GM12878 (cell line): ENCODE results near the gene ADAMTSL1. TPM values are rescaled to one million over a fixed set of nuclear protein-coding genes. Genes with fewer than 3 reads are reported as not detected.

Experiments used
- ATAC-seq: fragments of 200-7000 bp; cut with Tn5 transposase; 3 replicates; pipeline ENCODE4 v1.9.1; 2020; ENCODE audit warnings: mild to moderate bottlenecking, moderate library complexity
- BruUV-seq: library from RNA; stranded (reverse); fragments of 400-500 nt; replicated peaks from 2 replicates; lab custom pipeline; 2021; lab: Mats Ljungman, UMichigan
- CTCF ChIA-PET: fragments of 300-600 bp; sonication (Branson Sonifier 250); formaldehyde crosslinking; extraction: SDS; loops from one replicate; lab custom pipeline; 2021; ENCODE audit warnings: inconsistent platforms; lab: Yijun Ruan, JAX
- POLR2A ChIA-PET: fragments of 350-600 bp; formaldehyde crosslinking; extraction: SDS; loops from one replicate; lab custom pipeline; 2021; ENCODE audit warnings: inconsistent platforms; lab: Charles Lee
- RAD21 ChIA-PET: fragments of 300-600 bp; sonication (Branson Sonifier 250); formaldehyde crosslinking; loops from one replicate; lab custom pipeline; 2023; ENCODE audit warnings: antibody characterized with exemption; ENCODE audit not compliant: unreplicated experiment; lab: Charles Lee
- SMC1A ChIA-PET: fragments of 300-600 bp; sonication (Branson Sonifier 250); formaldehyde crosslinking; loops from one replicate; lab custom pipeline; 2023; ENCODE audit not compliant: unreplicated experiment, uncharacterized antibody; lab: Charles Lee
- DNase-seq: peaks from one replicate; pipeline ENCODE4 v3.0.0-alpha.2; 2011; ENCODE audit warnings: low read depth, low spot score
- FAIRE-seq: peaks from 3 replicates; lab custom pipeline; 2011; peaks lifted over from hg19 to GRCh38; lab: Jason Lieb, UNC
- H2AFZ ChIP-seq: 2 replicates; pipeline ENCODE4 v1.6.0; 2011; ENCODE audit warnings: low read depth, low read length, control low read depth; ENCODE audit not compliant: control insufficient read depth
- H3K27ac ChIP-seq: 2 replicates; pipeline ENCODE4 v1.5.1; 2011; ENCODE audit warnings: control low read depth; ENCODE audit not compliant: control insufficient read depth, insufficient read depth
- H3K27me3 ChIP-seq, 2 experiments: replicated peaks in 1 of 2; 2 replicates each; pipeline versions ENCODE4 v1.6.0 to v1.6.1; 2011; ENCODE audit warnings: low read length in 1 of 2; ENCODE audit not compliant: control insufficient read depth in 2 of 2, insufficient read depth in 2 of 2
- H3K36me3 ChIP-seq, 2 experiments: 2 replicates each; pipeline ENCODE4 v1.5.1; 2011; ENCODE audit warnings: low read length in 1 of 2; ENCODE audit not compliant: control insufficient read depth in 2 of 2, insufficient read depth in 2 of 2
- H3K4me1 ChIP-seq: 2 replicates; pipeline ENCODE4 v1.6.1; 2011; ENCODE audit warnings: mild to moderate bottlenecking, low read length, moderate library complexity, mixed read lengths; ENCODE audit not compliant: control insufficient read depth, insufficient read depth
- H3K4me2 ChIP-seq: 2 replicates; pipeline ENCODE4 v1.6.0; 2011; ENCODE audit warnings: control low read depth; ENCODE audit not compliant: control insufficient read depth, insufficient read depth
- H3K4me3 ChIP-seq: fragments of 200-600 bp; sonication (generic); 2 replicates; pipeline ENCODE4 v1.5.1; 2016
- H3K79me2 ChIP-seq: 2 replicates; pipeline ENCODE4 v1.6.0; 2011; ENCODE audit warnings: low read length; ENCODE audit not compliant: control insufficient read depth, insufficient read depth
- H3K9ac ChIP-seq: 2 replicates; pipeline ENCODE4 v1.8.0; 2011; ENCODE audit warnings: low read length, control low read depth, mixed read lengths; ENCODE audit not compliant: control insufficient read depth, insufficient read depth
- H3K9me3 ChIP-seq: replicated peaks from 3 replicates; pipeline ENCODE4 v1.5.1; 2011; ENCODE audit warnings: mild to moderate bottlenecking, low read length; ENCODE audit not compliant: control insufficient read depth, insufficient read depth
- H4K20me1 ChIP-seq: 2 replicates; pipeline ENCODE4 v1.6.0; 2011; ENCODE audit not compliant: control insufficient read depth, insufficient read depth
- ASH2L ChIP-seq: fragments of 300-600, 200-600 bp; sonication (generic); IDR thresholded peaks from 2 replicates; pipeline ENCODE4 v1.6.1; 2017; ENCODE audit warnings: low read depth, mild to moderate bottlenecking, borderline replicate concordance
- BHLHE40 ChIP-seq, 2 experiments: fragments of 450-650 bp in 1 of 2; IDR thresholded peaks; 2 replicates each; pipeline ENCODE4 v1.6.1; 2011 to 2017; ENCODE audit warnings: low read depth in 2 of 2, borderline replicate concordance in 1 of 2, improper control_type of control experiment in 1 of 2, low read length in 1 of 2, mild to moderate bottlenecking in 1 of 2
- CBX3 ChIP-seq: fragments of 200-600 bp; sonication (generic); IDR thresholded peaks from 2 replicates; pipeline ENCODE4 v1.6.1; 2016; ENCODE audit warnings: low read depth, borderline replicate concordance
- CREB1 ChIP-seq: IDR thresholded peaks from 2 replicates; pipeline ENCODE4 v1.6.1; 2012; ENCODE audit warnings: low read depth, mild to moderate bottlenecking, inconsistent platforms
- EED ChIP-seq: sonication (generic); IDR thresholded peaks from 2 replicates; pipeline ENCODE4 v1.6.1; 2016; ENCODE audit warnings: antibody characterized with exemption, low read depth
- FOXK2 ChIP-seq: fragments of 450-650 bp; IDR thresholded peaks from 2 replicates; pipeline ENCODE4 v1.6.1; 2017; ENCODE audit warnings: mild to moderate bottlenecking, moderate library complexity
- FOXM1 ChIP-seq: IDR thresholded peaks from 2 replicates; pipeline ENCODE4 v1.6.1; 2012; ENCODE audit warnings: low read depth, mild to moderate bottlenecking, inconsistent platforms, low read length, moderate library complexity
- NFIC ChIP-seq: IDR thresholded peaks from 2 replicates; pipeline ENCODE4 v1.6.1; 2012; ENCODE audit warnings: low read depth, mild to moderate bottlenecking, inconsistent platforms, low read length, moderate library complexity
- NR2C1 ChIP-seq: fragments of 450-650 bp; IDR thresholded peaks from 2 replicates; pipeline ENCODE4 v1.6.1; 2017; ENCODE audit warnings: antibody characterized with exemption, mild to moderate bottlenecking, moderate library complexity
- POU2F2 ChIP-seq: IDR thresholded peaks from 3 replicates; pipeline ENCODE4 v1.6.1; 2011; ENCODE audit warnings: low read depth, mild to moderate bottlenecking, low read length, borderline replicate concordance
- TARDBP ChIP-seq: IDR thresholded peaks from 2 replicates; pipeline ENCODE4 v1.6.1; 2016; ENCODE audit warnings: borderline replicate concordance
- ZBED1 ChIP-seq: IDR thresholded peaks from 2 replicates; pipeline ENCODE4 v1.6.1; 2016; ENCODE audit warnings: borderline replicate concordance
- ZNF207 ChIP-seq: fragments of 450-650 bp; IDR thresholded peaks from 2 replicates; pipeline ENCODE4 v1.6.1; 2014; ENCODE audit warnings: antibody characterized with exemption, mild to moderate bottlenecking, borderline replicate concordance
- ZNF217 ChIP-seq: fragments of 450-650 bp; IDR thresholded peaks from 2 replicates; pipeline ENCODE4 v1.6.1; 2017; ENCODE audit warnings: antibody characterized with exemption, mild to moderate bottlenecking
- ZNF24 ChIP-seq: fragments of 450-650 bp; IDR thresholded peaks from 2 replicates; pipeline ENCODE4 v1.6.1; 2017; ENCODE audit warnings: antibody characterized with exemption, mild to moderate bottlenecking
- ZSCAN29 ChIP-seq: fragments of 450-650 bp; IDR thresholded peaks from 2 replicates; pipeline ENCODE4 v1.6.1; 2017; ENCODE audit warnings: mild to moderate bottlenecking, moderate library complexity
- in situ Hi-C: fragments of 300-500 bp; cut with MboI; formaldehyde crosslinking; loops from 9 replicates; pipeline ENCODE4 v1.14.3; 2018; ENCODE audit warnings: mixed read lengths
- intact Hi-C: fragments of 100-400 bp; cut with micrococcal nuclease; formaldehyde crosslinking; loops from one replicate; pipeline ENCODE4 v1.14.2; 2022; ENCODE audit not compliant: unreplicated experiment
- polyA plus RNA-seq, 11 experiments: library from polyadenylated mRNA; depleted of rRNA in 4 of 11; unstranded in 6 of 11; stranded (reverse) in 5 of 11; fragments of >200 nt; fragmentation: Nextera tagmentation in 4 of 11; fragmentation: Illumina TruSeq in 1 of 11; extraction: Ambion mirVana in 4 of 11; extraction: Trizol in 1 of 11; gene quantifications; 1 replicate in 1 of 11; 2 replicates in 10 of 11; pipeline versions ENCODE4 v1.2.1 to v1.2.3, GENCODE V29; 2011 to 2016; ENCODE audit warnings: inconsistent platforms in 2 of 11, missing spikeins in 2 of 11, low read depth in 1 of 11
- total RNA-seq, 4 experiments: library from RNA; depleted of rRNA in 3 of 4; stranded (reverse); fragments of >200 nt in 3 of 4; fragmentation: Illumina TruSeq in 1 of 4; extraction: Trizol in 1 of 4; gene quantifications; 2 replicates each; pipeline versions ENCODE4 v1.2.1 to v1.2.3, GENCODE V29; 2013 to 2021
- TF ChIP-seq, protein P1 (sequence below): fragments of 150-350 bp; IDR thresholded peaks from 2 replicates; pipeline ENCODE4 v1.6.1; 2014; ENCODE audit warnings: mild to moderate bottlenecking, low read depth, low read length
- TF ChIP-seq, protein P2 (sequence below), 3 experiments: IDR thresholded peaks in 2 of 3; conservative IDR thresholded peaks in 1 of 3; 2 replicates each; pipeline ENCODE4 v1.5.1; 2011; ENCODE audit warnings: low read depth in 3 of 3, low read length in 3 of 3, mild to moderate bottlenecking in 3 of 3, control low read depth in 2 of 3, moderate library complexity in 2 of 3, inconsistent platforms in 1 of 3, mixed read lengths in 1 of 3; ENCODE audit not compliant: control insufficient read depth in 2 of 3, insufficient read depth in 1 of 3; ENCODE audit errors: extremely low read depth in 1 of 3
- TF ChIP-seq, protein P3 (sequence below): fragments of 450-650 bp; IDR thresholded peaks from 2 replicates; pipeline ENCODE4 v1.6.1; 2017; ENCODE audit warnings: mild to moderate bottlenecking

The ADAMTSL1 gene
- total and polyA plus RNA-seq, 10 of the 15 experiments (the other 5 are each of a cell fraction or from before 2014, with no cell fraction given): 0.01 to 0.10 (median 0.07) TPM; not detected in 6

DNA sequence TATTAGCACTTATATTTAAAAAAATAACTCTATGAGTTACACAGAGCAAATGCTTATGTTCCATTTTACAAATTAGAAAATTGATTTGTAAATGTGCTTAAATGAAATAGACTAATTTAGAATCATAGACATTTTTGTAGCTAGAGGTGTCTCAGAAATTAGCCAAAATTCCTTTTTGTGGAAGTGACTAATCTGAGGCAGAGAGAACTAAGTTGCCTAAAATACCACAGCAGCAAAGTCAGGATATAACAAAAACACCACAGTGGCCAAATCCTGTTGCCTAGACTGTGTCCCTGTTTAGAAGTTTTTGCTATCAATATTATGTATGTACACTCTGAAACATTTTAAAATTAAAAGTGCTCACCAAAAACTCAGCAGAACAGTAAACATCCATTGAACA lies 18.7 kb downstream of the ADAMTSL1 start:
- intact Hi-C loops: no loop called here
- Histone ChIP-seq H3K79me2 (no peaks in the 10 kb centered on the region), H3K9ac (no peak overlapping the region), H3K4me1 (no peaks in the 10 kb centered on the region), H3K4me2 (no peak overlapping the region), H3K9me3 (no peaks in the 10 kb centered on the region), H4K20me1 (no peaks in the 10 kb centered on the region), H2AFZ (no peak overlapping the region), H3K4me3 (no peak overlapping the region), H3K27ac (no peak overlapping the region), H3K27me3 (no peaks in the 10 kb centered on the region), H3K36me3 (no peaks in the 10 kb centered on the region)
- in situ Hi-C loops: no loop called here
- no peak for FAIRE-seq
- ChIA-PET POLR2A (no interaction called here), SMC1A (no interaction called here), RAD21 (no interaction called here), CTCF (no interaction called here)
- DNase-seq: no peak
- no TSS peak for BruUV-seq
- no peak for TF ChIP-seq POU2F2
- no peak for TF ChIP-seq ZSCAN29
- TF ChIP-seq NFIC: no peak
- TF ChIP-seq, protein P1, sequence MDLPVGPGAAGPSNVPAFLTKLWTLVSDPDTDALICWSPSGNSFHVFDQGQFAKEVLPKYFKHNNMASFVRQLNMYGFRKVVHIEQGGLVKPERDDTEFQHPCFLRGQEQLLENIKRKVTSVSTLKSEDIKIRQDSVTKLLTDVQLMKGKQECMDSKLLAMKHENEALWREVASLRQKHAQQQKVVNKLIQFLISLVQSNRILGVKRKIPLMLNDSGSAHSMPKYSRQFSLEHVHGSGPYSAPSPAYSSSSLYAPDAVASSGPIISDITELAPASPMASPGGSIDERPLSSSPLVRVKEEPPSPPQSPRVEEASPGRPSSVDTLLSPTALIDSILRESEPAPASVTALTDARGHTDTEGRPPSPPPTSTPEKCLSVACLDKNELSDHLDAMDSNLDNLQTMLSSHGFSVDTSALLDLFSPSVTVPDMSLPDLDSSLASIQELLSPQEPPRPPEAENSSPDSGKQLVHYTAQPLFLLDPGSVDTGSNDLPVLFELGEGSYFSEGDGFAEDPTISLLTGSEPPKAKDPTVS: no peak
- no peak for TF ChIP-seq FOXM1
- no peak for TF ChIP-seq NR2C1
- TF ChIP-seq CREB1: no peak
- no peak for TF ChIP-seq ASH2L
- TF ChIP-seq, protein P2, sequence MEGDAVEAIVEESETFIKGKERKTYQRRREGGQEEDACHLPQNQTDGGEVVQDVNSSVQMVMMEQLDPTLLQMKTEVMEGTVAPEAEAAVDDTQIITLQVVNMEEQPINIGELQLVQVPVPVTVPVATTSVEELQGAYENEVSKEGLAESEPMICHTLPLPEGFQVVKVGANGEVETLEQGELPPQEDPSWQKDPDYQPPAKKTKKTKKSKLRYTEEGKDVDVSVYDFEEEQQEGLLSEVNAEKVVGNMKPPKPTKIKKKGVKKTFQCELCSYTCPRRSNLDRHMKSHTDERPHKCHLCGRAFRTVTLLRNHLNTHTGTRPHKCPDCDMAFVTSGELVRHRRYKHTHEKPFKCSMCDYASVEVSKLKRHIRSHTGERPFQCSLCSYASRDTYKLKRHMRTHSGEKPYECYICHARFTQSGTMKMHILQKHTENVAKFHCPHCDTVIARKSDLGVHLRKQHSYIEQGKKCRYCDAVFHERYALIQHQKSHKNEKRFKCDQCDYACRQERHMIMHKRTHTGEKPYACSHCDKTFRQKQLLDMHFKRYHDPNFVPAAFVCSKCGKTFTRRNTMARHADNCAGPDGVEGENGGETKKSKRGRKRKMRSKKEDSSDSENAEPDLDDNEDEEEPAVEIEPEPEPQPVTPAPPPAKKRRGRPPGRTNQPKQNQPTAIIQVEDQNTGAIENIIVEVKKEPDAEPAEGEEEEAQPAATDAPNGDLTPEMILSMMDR (IDR thresholded peaks at IDR 0.05 in 2 of 3, conservative IDR thresholded peaks at IDR 0.05 in 1 of 3; ENCODE audit: control insufficient read depth in 2 of 3, extremely low read depth in 1 of 3, insufficient read depth in 1 of 3, low read depth in 3 of 3, low read length in 3 of 3): no peak
- no peak for TF ChIP-seq CBX3
- TF ChIP-seq, protein P3, sequence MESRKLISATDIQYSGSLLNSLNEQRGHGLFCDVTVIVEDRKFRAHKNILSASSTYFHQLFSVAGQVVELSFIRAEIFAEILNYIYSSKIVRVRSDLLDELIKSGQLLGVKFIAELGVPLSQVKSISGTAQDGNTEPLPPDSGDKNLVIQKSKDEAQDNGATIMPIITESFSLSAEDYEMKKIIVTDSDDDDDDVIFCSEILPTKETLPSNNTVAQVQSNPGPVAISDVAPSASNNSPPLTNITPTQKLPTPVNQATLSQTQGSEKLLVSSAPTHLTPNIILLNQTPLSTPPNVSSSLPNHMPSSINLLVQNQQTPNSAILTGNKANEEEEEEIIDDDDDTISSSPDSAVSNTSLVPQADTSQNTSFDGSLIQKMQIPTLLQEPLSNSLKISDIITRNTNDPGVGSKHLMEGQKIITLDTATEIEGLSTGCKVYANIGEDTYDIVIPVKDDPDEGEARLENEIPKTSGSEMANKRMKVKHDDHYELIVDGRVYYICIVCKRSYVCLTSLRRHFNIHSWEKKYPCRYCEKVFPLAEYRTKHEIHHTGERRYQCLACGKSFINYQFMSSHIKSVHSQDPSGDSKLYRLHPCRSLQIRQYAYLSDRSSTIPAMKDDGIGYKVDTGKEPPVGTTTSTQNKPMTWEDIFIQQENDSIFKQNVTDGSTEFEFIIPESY: no peak
- no peak for TF ChIP-seq ZNF24
- no peak for TF ChIP-seq ZNF207
- no peak for TF ChIP-seq ZBED1
- TF ChIP-seq TARDBP: no peak
- no peak for TF ChIP-seq EED
- TF ChIP-seq ZNF217: no peak
- TF ChIP-seq BHLHE40 (IDR thresholded peaks at IDR 0.05; ENCODE audit: borderline replicate concordance in 1 of 2, low read depth in 2 of 2, low read length in 1 of 2): no peak
- TF ChIP-seq FOXK2: no peak
- ATAC-seq: no peak
